DMS53 treated with DMSO at 0.1 percent for 48 hours (cell line): ENCODE results near the gene BAIAP2L2.

Experiments used
- DNase-seq: peaks from one replicate; lab custom pipeline; 2025; ENCODE audit not compliant: unreplicated experiment; lab: John Stamatoyannopoulos, UW

The BAIAP2L2 gene

GRCh38 chr22:38108561-38109319, 1.7 kb downstream of the BAIAP2L2 start:
- no peak for DNase-seq

- no peak for DNase-seq
These were observed 2.6 kb downstream of the BAIAP2L2 start for GRCh38 chr22:38107692-38108515.

- DNase-seq: no peak
These were observed 3.5 kb downstream of the BAIAP2L2 start for GRCh38 chr22:38106814-38107578.

- DNase-seq: no peak
These were observed 6.4 kb downstream of the BAIAP2L2 start for GRCh38 chr22:38104084-38104483.

GRCh38 chr22:38103641-38104040, 6.8 kb downstream of the BAIAP2L2 start:
- DNase-seq: no peak

- DNase-seq: no peak
These were observed 11.9 kb downstream of the BAIAP2L2 start for GRCh38 chr22:38098410-38099249.

- no peak for DNase-seq
These were observed 12.7 kb downstream of the BAIAP2L2 start for GRCh38 chr22:38097557-38098409.

GRCh38 chr22:38097058-38097457, 13.4 kb downstream of the BAIAP2L2 start:
- DNase-seq: no peak

- DNase-seq: no peak
These were observed 21.0 kb downstream of the BAIAP2L2 start for GRCh38 chr22:38089474-38089851.

GRCh38 chr22:38088629-38089473, 21.6 kb downstream of the BAIAP2L2 start:
- no peak for DNase-seq

- no peak for DNase-seq
These were observed 22.6 kb downstream of the BAIAP2L2 start for GRCh38 chr22:38087855-38088254.

- DNase-seq: no peak
These were observed 23.5 kb downstream of the BAIAP2L2 start for GRCh38 chr22:38086942-38087341.

- no peak for DNase-seq
These were observed 24.3 kb downstream of the BAIAP2L2 start for GRCh38 chr22:38086001-38086845.

GRCh38 chr22:38085501-38085900, 25.0 kb downstream of the BAIAP2L2 start:
- DNase-seq: no peak

- DNase-seq: no peak
These were observed 25.4 kb downstream of the BAIAP2L2 start for GRCh38 chr22:38085056-38085455.

- no peak for DNase-seq
These were observed 26.4 kb downstream of the BAIAP2L2 start, which contains the start of gene SLC16A8 for GRCh38 chr22:38083931-38084631. Gene SLC16A8 (minus strand): TSS chr22:38084184. CDS start chr22:38082873, 1,311 bp downstream.
